ENCODE results near the gene AKR1D1. TPM values are rescaled to one million over a fixed set of nuclear protein-coding genes. Genes with fewer than 3 reads are reported as not detected.

Gene AKR1D1
- not detected in 2 replicates for total RNA-seq

GRCh38 chr7:138076196-138076595, at the start of gene AKR1D1:
Gene AKR1D1, plus strand, starts transcription at chr7:138076459. Its CDS starts 60 bp downstream, at chr7:138076519.

Other genes starting within 250 kb of the AKR1D1 start
- gene DGKI, start 229.5 kb upstream of the AKR1D1 start, total RNA-seq = 1.1 and 1.3 TPM in 2 replicates
- 43.1 and 47.5 TPM in 2 replicates for gene CREB3L2, start 74.4 kb upstream of the AKR1D1 start, total RNA-seq